Spleen (tissue), 11 donors: ENCODE data around the gene TENM4. TPM values are rescaled to one million over a fixed set of nuclear protein-coding genes. Genes with fewer than 3 reads are reported as not detected.

Source experiments
- DNase-seq: peaks from one replicate; pipeline ENCODE4 v3.0.0-alpha.2; 2020
- H3K27ac ChIP-seq, 8 donors: fragments of 200-600 bp; sonication (generic) in 7 of 8; 1 replicate in 4 of 8; 2 replicates in 4 of 8; pipeline versions ENCODE4 v1.5.0 to v1.8.0; 2016 to 2021; ENCODE audit warnings: inconsistent platforms in 4 of 8, mild to moderate bottlenecking in 4 of 8, moderate library complexity in 1 of 8
- H3K27me3 ChIP-seq, 7 donors: fragments of 200-600 bp; sonication (generic) in 6 of 7; replicated peaks in 1 of 7; 1 replicate in 4 of 7; 2 replicates in 3 of 7; pipeline versions ENCODE4 v1.5.0 to v1.8.0; 2016 to 2021; ENCODE audit warnings: inconsistent platforms in 3 of 7, mild to moderate bottlenecking in 1 of 7
- H3K36me3 ChIP-seq, 6 donors: fragments of 200-600 bp; sonication (generic) in 5 of 6; 1 replicate in 4 of 6; 2 replicates in 2 of 6; pipeline versions ENCODE4 v1.5.0 to v1.8.0; 2016 to 2021; ENCODE audit warnings: inconsistent platforms in 2 of 6
- H3K4me1 ChIP-seq, 6 donors: fragments of 200-600 bp; sonication (generic) in 5 of 6; 1 replicate in 3 of 6; 2 replicates in 3 of 6; pipeline versions ENCODE4 v1.5.0 to v1.8.0; 2016 to 2021; ENCODE audit warnings: inconsistent platforms in 3 of 6
- H3K4me3 ChIP-seq, 8 donors: fragments of 200-600 bp; sonication (generic) in 7 of 8; 1 replicate in 4 of 8; 2 replicates in 4 of 8; pipeline versions ENCODE4 v1.5.0 to v1.8.0; 2016 to 2021; ENCODE audit warnings: inconsistent platforms in 4 of 8, mild to moderate bottlenecking in 4 of 8, moderate library complexity in 2 of 8
- H3K9me3 ChIP-seq, 8 donors: fragments of 200-600 bp; sonication (generic) in 7 of 8; 1 replicate in 4 of 8; 2 replicates in 4 of 8; pipeline versions ENCODE4 v1.5.0 to v1.8.0; 2016 to 2021; ENCODE audit warnings: inconsistent platforms in 4 of 8
- CTCF ChIP-seq, 11 experiments: fragments of 200-600 bp in 7 of 11; fragments of 450-650 bp in 4 of 11; sonication (generic) in 4 of 11; IDR thresholded peaks in 8 of 11; conservative IDR thresholded peaks in 3 of 11; 1 replicate in 7 of 11; 2 replicates in 4 of 11; pipeline versions ENCODE4 v1.4.0 to v1.8.0; 2016 to 2021; ENCODE audit warnings: antibody characterized with exemption in 11 of 11, inconsistent platforms in 4 of 11, mild to moderate bottlenecking in 1 of 11
- POLR2A ChIP-seq, 3 donors: fragments of 450-650 bp; IDR thresholded peaks; one replicate each; pipeline ENCODE4 v1.5.1; 2017; ENCODE audit warnings: antibody characterized with exemption in 3 of 3, mild to moderate bottlenecking in 1 of 3
- POLR2AphosphoS5 ChIP-seq, 3 donors: sonication (generic); formaldehyde crosslinking; IDR thresholded peaks; one replicate each; pipeline ENCODE4 v1.5.1; 2017; ENCODE audit warnings: antibody characterized with exemption in 3 of 3
- WGBS, 5 donors: extraction: QIAGEN DNeasy Blood & Tissue Kit in 3 of 5; methylation state at CpG; one replicate each; pipeline versions ENCODE4 v1.1.5 to v1.1.7; 2013 to 2018; 5-methylcytosine and 5-hydroxymethylcytosine counted together
- intact Hi-C: fragments of 100-400 bp; cut with DNase I; formaldehyde crosslinking; loops from one replicate; pipeline ENCODE4 v1.15.0; 2023; ENCODE audit warnings: low total_unique reads
- polyA plus RNA-seq, 3 donors: library from polyadenylated mRNA; stranded (reverse); fragments of 200-250 nt; gene quantifications; one replicate each; pipeline ENCODE4 v1.2.1, GENCODE V29; 2013
- total RNA-seq, 7 donors: library from RNA; depleted of rRNA in 3 of 7; stranded (reverse); fragments of >200 nt in 3 of 7; fragmentation: NEBNext Ultra II Directional in 4 of 7; extraction: Animal tissue kit (Norgen Biotek cat#: 25700) in 4 of 7; gene quantifications; one replicate each; pipeline versions ENCODE4 v1.1.0 to v1.2.1, GENCODE V29; 2016 to 2021
- donor health status: healthy with polysubstance abuse.
- donor health status: DM: no; HTN: no; CAD: no; lungs with moderate emphysema.
- donor health status: DM: no; HTN: no; CAD: no.
- donor health status: Bipolar disorder and iron deficiency.
- donor health status: healthy.
- donor health status: DM: no; HTN: no; CAD: no.
- donor health status: DM: yes; HTN: yes; CAD: no.

TENM4 gene
- total and polyA plus RNA-seq, 10 donors, result 0.09 to 4.5 (median 1.2) TPM

- Histone ChIP-seq H3K4me1 (no peaks in the 10 kb centered on the region), H3K36me3 (no peaks in the 10 kb centered on the region), H3K9me3 (peaks cover 0 to 12% (median 3%) of the 10 kb centered on the region in 8 donors), H3K27ac (no peak overlapping the region), H3K4me3 (no peak overlapping the region), H3K27me3 (no peaks in the 10 kb centered on the region)
- 66 to 78% (median 67%) methylated on average over 8 of the region's 8 CpGs for WGBS, 5 donors
- DNase-seq, result no peak
- TF ChIP-seq CTCF (IDR thresholded peaks at IDR 0.05 in 8 of 11, conservative IDR thresholded peaks at IDR 0.05 in 3 of 11) (no peak), POLR2AphosphoS5 (IDR thresholded peaks at IDR 0.05) (no peak), POLR2A (IDR thresholded peaks at IDR 0.05) (no peak)
- intact Hi-C loops, result no loop called here
Measured at GRCh38 chr11:79414644-79415317, 26.0 kb downstream of the TENM4 start.

- no peak for DNase-seq
- TF ChIP-seq POLR2A (IDR thresholded peaks at IDR 0.05), result no peak
- TF ChIP-seq CTCF (IDR thresholded peaks at IDR 0.05 in 8 of 11, conservative IDR thresholded peaks at IDR 0.05 in 3 of 11), result no peak
- TF ChIP-seq POLR2AphosphoS5 (IDR thresholded peaks at IDR 0.05), result no peak
- Histone ChIP-seq H3K9me3 (peaks cover 0 to 12% (median 3%) of the 10 kb centered on the region in 8 donors), H3K27ac (no peak overlapping the region), H3K27me3 (no peaks in the 10 kb centered on the region), H3K36me3 (no peaks in the 10 kb centered on the region), H3K4me3 (no peak overlapping the region), H3K4me1 (no peaks in the 10 kb centered on the region)
- WGBS, 5 donors, result 77 to 91% (median 83%) methylated on average over 3 of the region's 3 CpGs
- intact Hi-C loops, result no loop called here
Measured at GRCh38 chr11:79414041-79414440, 26.8 kb downstream of the TENM4 start.

- TF ChIP-seq POLR2A (IDR thresholded peaks at IDR 0.05) (no peak), CTCF (IDR thresholded peaks at IDR 0.05 in 8 of 11, conservative IDR thresholded peaks at IDR 0.05 in 3 of 11) (no peak), POLR2AphosphoS5 (IDR thresholded peaks at IDR 0.05) (no peak)
- H3K27ac ChIP-seq, result no peak overlapping the region
- H3K36me3 ChIP-seq, result no peaks in the 10 kb centered on the region
- H3K27me3 ChIP-seq, result no peaks in the 10 kb centered on the region
- no peaks in the 10 kb centered on the region for H3K4me1 ChIP-seq
- intact Hi-C loops, result no loop called here
- WGBS, 5 donors, result 15 to 43% (median 34%) methylated on average over 4 of the region's 4 CpGs
- H3K9me3 ChIP-seq, result peaks cover 0 to 12% (median 3%) of the 10 kb centered on the region in 8 donors
- no peak for DNase-seq
- no peak overlapping the region for H3K4me3 ChIP-seq
Measured at GRCh38 chr11:79413268-79413667, 27.6 kb downstream of the TENM4 start.

- H3K27ac ChIP-seq, result no peak overlapping the region
- no peak overlapping the region for H3K4me3 ChIP-seq
- intact Hi-C loops, result no loop called here
- no peaks in the 10 kb centered on the region for H3K36me3 ChIP-seq
- no peaks in the 10 kb centered on the region for H3K4me1 ChIP-seq
- H3K9me3 ChIP-seq, result peaks cover 0 to 12% (median 3%) of the 10 kb centered on the region in 8 donors
- TF ChIP-seq POLR2AphosphoS5 (IDR thresholded peaks at IDR 0.05), result no peak
- TF ChIP-seq CTCF (IDR thresholded peaks at IDR 0.05 in 8 of 11, conservative IDR thresholded peaks at IDR 0.05 in 3 of 11), result no peak
- no peak for TF ChIP-seq POLR2A (IDR thresholded peaks at IDR 0.05)
- 70 to 84% (median 77%) methylated on average over 1 of the region's 1 CpG for WGBS, 5 donors
- no peak for DNase-seq
- peaks cover 0 to 2% (median 0%) of the 10 kb centered on the region in 7 donors for H3K27me3 ChIP-seq
Measured at GRCh38 chr11:79412761-79413160, 28.1 kb downstream of the TENM4 start.
